Fibroblast of peridontal ligament (primary cell): Measurements from ENCODE around the gene NEXMIF.
A peak's percentile ranks its signal among the peaks of the same experiment; 100 is the strongest.
"Not testable (repeated sequence)": the region's sequence is repeated elsewhere in the genome, so short reads cannot be mapped to it uniquely, and the experiment has no call there.

Experiments
- DNase-seq: peaks from one replicate; pipeline ENCODE4 v3.0.0-alpha.2; 2010; ENCODE audit errors: extremely low read depth

NEXMIF gene

GRCh38 chrX:74925225-74926088 lies at the start of gene NEXMIF:
Gene NEXMIF, minus strand, starts transcription at chrX:74925452.
- no peak for DNase-seq

- DNase-seq: not testable (repeated sequence)
Observed at GRCh38 chrX:74961962-74962361, 36.7 kb upstream of the NEXMIF start.

GRCh38 chrX:74949717-74950116 lies 24.5 kb upstream of the NEXMIF start:
- no peak for DNase-seq

- no peak for DNase-seq
Observed at GRCh38 chrX:74940414-74940813, 15.2 kb upstream of the NEXMIF start.

GRCh38 chrX:74931214-74931613 lies 6.0 kb upstream of the NEXMIF start:
- DNase-seq: no peak

- DNase-seq: peak; percentile 2
Observed at GRCh38 chrX:74924449-74925224, 615 bp downstream of the NEXMIF start.

- DNase-seq: no peak
Observed at GRCh38 chrX:74923942-74924448, 1.3 kb downstream of the NEXMIF start.

- DNase-seq: no peak
Observed at GRCh38 chrX:74922922-74923543, 2.2 kb downstream of the NEXMIF start.

- DNase-seq: no peak
Observed at GRCh38 chrX:74911494-74911893, 13.8 kb downstream of the NEXMIF start.

GRCh38 chrX:74906417-74906816 lies 18.8 kb downstream of the NEXMIF start:
- DNase-seq: no peak

GRCh38 chrX:74902806-74903205 lies 22.4 kb downstream of the NEXMIF start:
- no peak for DNase-seq

GRCh38 chrX:74892561-74892960 lies 32.7 kb downstream of the NEXMIF start:
- DNase-seq: no peak

GRCh38 chrX:74890676-74891430 lies 34.4 kb downstream of the NEXMIF start:
- DNase-seq: no peak

- DNase-seq: not testable (repeated sequence)
Observed at GRCh38 chrX:74882383-74882782, 42.9 kb downstream of the NEXMIF start.

GRCh38 chrX:74865725-74866124 lies 59.5 kb downstream of the NEXMIF start:
- no peak for DNase-seq

- no peak for DNase-seq
Observed at GRCh38 chrX:74853255-74853654, 72.0 kb downstream of the NEXMIF start.

- no peak for DNase-seq
Observed at GRCh38 chrX:74835566-74835965, 89.7 kb downstream of the NEXMIF start.

- DNase-seq: not testable (repeated sequence)
Observed at GRCh38 chrX:74819797-74820196, 105.5 kb downstream of the NEXMIF start.

GRCh38 chrX:74814681-74815080 lies 110.6 kb downstream of the NEXMIF start:
- no peak for DNase-seq

GRCh38 chrX:74804574-74804973 lies 120.7 kb downstream of the NEXMIF start:
- DNase-seq: no peak

GRCh38 chrX:74800062-74800461 lies 125.2 kb downstream of the NEXMIF start:
- no peak for DNase-seq
